OCI-LY1 (cell line): ENCODE measurements around the gene MYO1E.
"Not testable (repeated sequence)": the region's sequence is repeated elsewhere in the genome, so short reads cannot be mapped to it uniquely, and the experiment has no call there.

Experiments used
- H2AFZ ChIP-seq: fragments of 200-600 bp; sonication (generic), shearing (Covaris generic); 2 replicates; pipeline ENCODE4 v1.6.0; 2014; ENCODE audit warnings: antibody characterized with exemption, mild to moderate bottlenecking, low read length
- H3F3A ChIP-seq: fragments of 200-600 bp; sonication (generic), shearing (Covaris generic); 2 replicates; pipeline ENCODE4 v1.6.0; 2014; ENCODE audit warnings: mild to moderate bottlenecking, antibody characterized with exemption, low read length, moderate library complexity; ENCODE audit not compliant: insufficient read depth
- H3K27ac ChIP-seq: fragments of 200-600 bp; sonication (generic); 2 replicates; pipeline ENCODE4 v1.5.1; 2014; ENCODE audit warnings: low read length, mixed run types, mild to moderate bottlenecking, low read depth; ENCODE audit not compliant: poor library complexity, severe bottlenecking
- H3K27me3 ChIP-seq: fragments of 200-600 bp; sonication (generic); 2 replicates; pipeline ENCODE4 v1.6.0; 2014; ENCODE audit warnings: antibody characterized with exemption, mild to moderate bottlenecking, low read length, moderate library complexity; ENCODE audit not compliant: insufficient read depth
- H3K36me3 ChIP-seq: fragments of 200-600 bp; sonication (generic); 2 replicates; pipeline ENCODE4 v1.6.1; 2014; ENCODE audit warnings: mild to moderate bottlenecking, antibody characterized with exemption, low read length, moderate library complexity, mixed read lengths; ENCODE audit not compliant: insufficient read depth
- H3K4me1 ChIP-seq: fragments of 200-600 bp; sonication (generic); 2 replicates; pipeline ENCODE4 v1.5.1; 2014; ENCODE audit warnings: mild to moderate bottlenecking, low read length, moderate library complexity; ENCODE audit not compliant: insufficient read depth, severe bottlenecking
- H3K4me2 ChIP-seq: fragments of 200-600 bp; sonication (generic), shearing (Covaris generic); 2 replicates; pipeline ENCODE4 v1.6.1; 2014; ENCODE audit warnings: low read length
- H3K4me3 ChIP-seq: fragments of 200-600 bp; sonication (generic); 2 replicates; pipeline ENCODE4 v1.5.1; 2014; ENCODE audit warnings: low read length, low read depth, mild to moderate bottlenecking, mixed read lengths; ENCODE audit not compliant: poor library complexity, severe bottlenecking
- H3K79me2 ChIP-seq: fragments of 200-600 bp; shearing (Covaris generic); 2 replicates; pipeline ENCODE4 v1.6.1; 2016; ENCODE audit warnings: mixed run types, low read length, mixed read lengths; ENCODE audit not compliant: insufficient read depth
- H3K9ac ChIP-seq: fragments of 200-600 bp; sonication (generic), shearing (Covaris generic); 2 replicates; pipeline ENCODE4 v1.6.1; 2014; ENCODE audit warnings: mild to moderate bottlenecking, low read length, mixed read lengths
- H3K9me2 ChIP-seq: fragments of 200-600 bp; sonication (generic), shearing (Covaris generic); 2 replicates; pipeline ENCODE4 v1.6.1; 2014; ENCODE audit warnings: low read depth, mild to moderate bottlenecking, low read length, mixed read lengths
- H3K9me3 ChIP-seq: fragments of 200-600 bp; shearing (Covaris generic); 2 replicates; pipeline ENCODE4 v1.6.1; 2014; ENCODE audit warnings: low read length, mixed read lengths
- H4K20me1 ChIP-seq: fragments of 200-600 bp; sonication (generic), shearing (Covaris generic); 2 replicates; pipeline ENCODE4 v1.6.0; 2016; ENCODE audit warnings: mild to moderate bottlenecking, low read length; ENCODE audit not compliant: insufficient read depth
- EZH2 ChIP-seq: fragments of 200-600 bp; sonication (generic), shearing (Covaris generic); IDR thresholded peaks from 2 replicates; pipeline ENCODE4 v1.8.0; 2017; ENCODE audit warnings: borderline replicate concordance, mixed run types, mild to moderate bottlenecking, antibody characterized with exemption, low read length, moderate library complexity, mixed read lengths
- TF ChIP-seq, protein P1 (sequence below): fragments of 200-600 bp; sonication (generic), shearing (Covaris generic); IDR thresholded peaks from 2 replicates; pipeline ENCODE4 v1.5.1; 2017; ENCODE audit warnings: mild to moderate bottlenecking, antibody characterized with exemption, low read length, moderate library complexity, mixed read lengths

MYO1E gene

DNA sequence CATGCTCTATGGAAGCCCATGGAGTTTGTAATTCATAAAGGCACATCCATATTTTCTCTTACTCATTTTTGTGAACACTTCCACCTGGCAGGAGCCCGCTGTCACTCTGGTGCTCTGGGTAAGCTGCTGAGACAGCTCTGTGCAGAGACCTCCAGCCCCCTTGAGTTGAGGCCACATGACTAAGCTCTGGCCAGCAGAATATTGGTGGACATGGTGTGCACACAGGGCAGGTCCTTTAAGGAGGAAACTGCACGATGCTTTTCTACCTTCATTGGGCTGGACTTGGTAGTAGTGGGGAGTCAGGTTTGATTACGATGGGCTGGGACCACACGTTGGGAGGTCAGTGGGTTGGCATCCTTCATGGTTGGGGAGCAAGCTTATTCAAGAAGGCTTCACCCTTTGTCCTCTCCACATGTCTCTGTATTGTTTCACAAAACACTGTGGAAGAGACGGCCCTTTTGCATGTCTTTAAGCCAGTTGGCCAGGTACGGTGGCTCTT is 238.7 kb downstream of the MYO1E start:
- H3K9me2 ChIP-seq = no peaks in the 10 kb centered on the region
- H3K27ac ChIP-seq = no peak overlapping the region
- H3K36me3 ChIP-seq = peaks cover 98% of the 10 kb centered on the region
- no peaks in the 10 kb centered on the region for H4K20me1 ChIP-seq
- H3K4me1 ChIP-seq = no peaks in the 10 kb centered on the region
- peaks cover 3% of the 10 kb centered on the region; the same call in 1 of the 2 replicates for H3K9me3 ChIP-seq
- no peak overlapping the region for H3K9ac ChIP-seq
- H3F3A ChIP-seq = no peaks in the 10 kb centered on the region
- TF ChIP-seq, protein P1, sequence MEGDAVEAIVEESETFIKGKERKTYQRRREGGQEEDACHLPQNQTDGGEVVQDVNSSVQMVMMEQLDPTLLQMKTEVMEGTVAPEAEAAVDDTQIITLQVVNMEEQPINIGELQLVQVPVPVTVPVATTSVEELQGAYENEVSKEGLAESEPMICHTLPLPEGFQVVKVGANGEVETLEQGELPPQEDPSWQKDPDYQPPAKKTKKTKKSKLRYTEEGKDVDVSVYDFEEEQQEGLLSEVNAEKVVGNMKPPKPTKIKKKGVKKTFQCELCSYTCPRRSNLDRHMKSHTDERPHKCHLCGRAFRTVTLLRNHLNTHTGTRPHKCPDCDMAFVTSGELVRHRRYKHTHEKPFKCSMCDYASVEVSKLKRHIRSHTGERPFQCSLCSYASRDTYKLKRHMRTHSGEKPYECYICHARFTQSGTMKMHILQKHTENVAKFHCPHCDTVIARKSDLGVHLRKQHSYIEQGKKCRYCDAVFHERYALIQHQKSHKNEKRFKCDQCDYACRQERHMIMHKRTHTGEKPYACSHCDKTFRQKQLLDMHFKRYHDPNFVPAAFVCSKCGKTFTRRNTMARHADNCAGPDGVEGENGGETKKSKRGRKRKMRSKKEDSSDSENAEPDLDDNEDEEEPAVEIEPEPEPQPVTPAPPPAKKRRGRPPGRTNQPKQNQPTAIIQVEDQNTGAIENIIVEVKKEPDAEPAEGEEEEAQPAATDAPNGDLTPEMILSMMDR = no peak
- no peak for TF ChIP-seq EZH2
- no peak overlapping the region for H2AFZ ChIP-seq
- H3K27me3 ChIP-seq = no peaks in the 10 kb centered on the region
- H3K4me2 ChIP-seq = no peak overlapping the region
- H3K4me3 ChIP-seq = no peak overlapping the region
- H3K79me2 ChIP-seq = no peaks in the 10 kb centered on the region

DNA sequence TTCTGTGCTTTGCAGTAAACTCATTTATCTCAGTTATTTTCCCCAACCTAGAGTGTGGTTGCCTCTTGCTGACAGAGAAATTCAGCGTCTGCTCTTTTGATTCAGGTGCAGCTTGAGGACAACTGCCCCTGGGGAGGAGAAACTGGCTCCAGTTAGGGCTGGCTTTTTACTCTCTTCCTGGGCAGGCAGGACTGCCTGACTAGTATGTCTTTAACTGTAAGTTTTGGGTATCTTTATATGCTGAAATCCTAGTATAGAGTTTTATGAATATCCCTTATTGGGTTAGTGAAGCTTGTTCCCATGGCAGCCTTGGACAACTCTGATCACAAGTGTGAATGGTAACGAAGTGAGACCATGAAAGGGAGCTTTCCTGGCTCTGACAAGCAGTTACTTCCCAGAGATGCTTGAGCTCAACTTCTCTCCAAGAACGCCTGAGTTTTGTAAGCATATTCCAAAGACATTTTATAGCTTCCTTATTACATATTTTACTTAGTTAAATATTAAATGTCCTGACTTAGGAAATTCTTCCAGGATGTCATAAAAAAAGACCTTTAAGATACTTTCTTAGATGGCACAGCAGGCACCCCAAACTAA is 240.6 kb downstream of the MYO1E start:
- H3K27me3 ChIP-seq = no peaks in the 10 kb centered on the region
- no peaks in the 10 kb centered on the region for H3F3A ChIP-seq
- TF ChIP-seq EZH2 = no peak
- TF ChIP-seq, protein P1 = no peak
- H3K4me3 ChIP-seq = no peak overlapping the region
- peaks cover 3% of the 10 kb centered on the region; the same call in 1 of the 2 replicates for H3K9me3 ChIP-seq
- H3K9me2 ChIP-seq = no peaks in the 10 kb centered on the region
- no peaks in the 10 kb centered on the region for H3K79me2 ChIP-seq
- no peak overlapping the region for H3K4me2 ChIP-seq
- no peak overlapping the region for H3K27ac ChIP-seq
- peaks cover 100% of the 10 kb centered on the region for H3K36me3 ChIP-seq
- no peaks in the 10 kb centered on the region for H4K20me1 ChIP-seq
- H2AFZ ChIP-seq = no peak overlapping the region
- H3K4me1 ChIP-seq = no peaks in the 10 kb centered on the region
- no peak overlapping the region for H3K9ac ChIP-seq

DNA sequence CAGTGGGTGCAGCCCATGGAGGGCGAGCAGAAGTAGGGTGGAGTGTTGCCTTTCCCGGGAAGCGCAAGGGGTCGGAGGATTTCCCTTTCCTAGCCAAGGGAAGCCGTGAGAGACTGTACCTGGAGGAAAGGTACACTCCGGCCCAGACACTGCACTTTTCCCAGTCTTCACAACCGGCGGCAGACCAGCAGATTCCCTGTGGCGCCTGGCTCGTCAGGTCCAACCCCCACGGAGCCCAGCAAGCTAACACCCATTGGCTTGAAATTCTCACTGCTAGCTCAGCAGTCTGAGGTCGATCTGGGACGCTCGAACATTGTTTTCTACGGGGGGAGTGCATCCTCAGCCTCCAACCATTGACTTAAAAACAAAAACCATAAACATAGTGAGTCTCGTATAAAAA is 241.2 kb downstream of the MYO1E start:
- no peaks in the 10 kb centered on the region for H3K4me1 ChIP-seq
- H3K27me3 ChIP-seq = no peaks in the 10 kb centered on the region
- no peak overlapping the region for H3K9ac ChIP-seq
- H2AFZ ChIP-seq = no peak overlapping the region
- H3K79me2 ChIP-seq = no peaks in the 10 kb centered on the region
- no peak overlapping the region for H3K27ac ChIP-seq
- peaks cover 100% of the 10 kb centered on the region for H3K36me3 ChIP-seq
- no peaks in the 10 kb centered on the region for H4K20me1 ChIP-seq
- H3K4me2 ChIP-seq = no peak overlapping the region
- peaks cover 3% of the 10 kb centered on the region; the same call in 1 of the 2 replicates for H3K9me3 ChIP-seq
- TF ChIP-seq, protein P1 = no peak
- no peaks in the 10 kb centered on the region for H3F3A ChIP-seq
- H3K9me2 ChIP-seq = no peaks in the 10 kb centered on the region
- H3K4me3 ChIP-seq = no peak overlapping the region

DNA sequence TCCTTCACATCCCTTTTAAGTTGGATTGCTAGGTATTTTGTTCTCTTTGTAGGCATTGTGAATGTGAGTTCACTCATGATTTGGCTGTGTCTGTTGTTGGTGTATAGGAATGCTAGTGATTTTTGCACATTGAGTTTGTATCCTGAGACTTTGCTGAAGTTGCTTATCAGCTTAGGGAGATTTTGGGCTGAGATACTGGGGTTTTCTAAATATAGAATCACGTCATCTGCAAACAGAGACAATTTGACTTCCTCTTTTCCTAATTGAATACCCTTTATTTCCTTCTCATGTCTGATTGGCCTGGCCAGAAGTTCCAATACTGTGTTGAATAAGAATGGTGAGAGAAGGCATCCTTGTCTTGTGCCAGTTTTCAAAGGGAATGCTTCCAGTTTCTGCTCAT is 245.4 kb downstream of the MYO1E start:
- H3K4me3 ChIP-seq, H3K9me3 ChIP-seq, H3K4me1 ChIP-seq, H3K27ac ChIP-seq, H3K9me2 ChIP-seq, H3K9ac ChIP-seq, H2AFZ ChIP-seq, H4K20me1 ChIP-seq, H3K27me3 ChIP-seq, H3F3A ChIP-seq, H3K4me2 ChIP-seq, H3K79me2 ChIP-seq: not testable (repeated sequence)
- H3K36me3 ChIP-seq = peaks cover 100% of the 10 kb centered on the region

DNA sequence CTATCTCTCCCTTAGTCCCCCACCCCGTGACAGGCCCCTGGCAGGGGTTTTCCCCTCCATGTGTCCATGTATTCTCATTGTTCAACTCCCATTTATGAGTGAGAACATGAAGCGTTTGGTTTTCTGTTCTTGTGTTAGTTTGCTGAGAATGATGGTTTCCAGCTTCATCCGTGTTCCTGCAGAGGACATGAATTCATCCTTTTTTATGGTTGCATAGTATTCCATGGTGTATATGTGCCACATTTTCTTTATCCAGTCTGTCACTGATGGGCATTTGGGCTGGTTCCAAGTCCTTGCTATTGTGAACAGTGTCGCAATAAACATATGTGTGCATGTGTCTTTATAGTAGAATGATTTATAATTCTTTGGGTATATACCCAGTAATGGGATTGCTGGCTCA is 247.0 kb downstream of the MYO1E start:
- not testable (repeated sequence) for H3K79me2 ChIP-seq, H3K9me2 ChIP-seq, H3K4me1 ChIP-seq, H3K9ac ChIP-seq, H3K4me2 ChIP-seq, H4K20me1 ChIP-seq, H3F3A ChIP-seq, H3K27me3 ChIP-seq, H3K9me3 ChIP-seq, H2AFZ ChIP-seq, H3K27ac ChIP-seq, H3K4me3 ChIP-seq
- H3K36me3 ChIP-seq = peaks cover 94% of the 10 kb centered on the region
